ENCODE measurements around the gene ZNF217.
"Not testable (repeated sequence)": the region's sequence is repeated elsewhere in the genome, so short reads cannot be mapped to it uniquely, and the experiment has no call there.

Gene ZNF217

DNA sequence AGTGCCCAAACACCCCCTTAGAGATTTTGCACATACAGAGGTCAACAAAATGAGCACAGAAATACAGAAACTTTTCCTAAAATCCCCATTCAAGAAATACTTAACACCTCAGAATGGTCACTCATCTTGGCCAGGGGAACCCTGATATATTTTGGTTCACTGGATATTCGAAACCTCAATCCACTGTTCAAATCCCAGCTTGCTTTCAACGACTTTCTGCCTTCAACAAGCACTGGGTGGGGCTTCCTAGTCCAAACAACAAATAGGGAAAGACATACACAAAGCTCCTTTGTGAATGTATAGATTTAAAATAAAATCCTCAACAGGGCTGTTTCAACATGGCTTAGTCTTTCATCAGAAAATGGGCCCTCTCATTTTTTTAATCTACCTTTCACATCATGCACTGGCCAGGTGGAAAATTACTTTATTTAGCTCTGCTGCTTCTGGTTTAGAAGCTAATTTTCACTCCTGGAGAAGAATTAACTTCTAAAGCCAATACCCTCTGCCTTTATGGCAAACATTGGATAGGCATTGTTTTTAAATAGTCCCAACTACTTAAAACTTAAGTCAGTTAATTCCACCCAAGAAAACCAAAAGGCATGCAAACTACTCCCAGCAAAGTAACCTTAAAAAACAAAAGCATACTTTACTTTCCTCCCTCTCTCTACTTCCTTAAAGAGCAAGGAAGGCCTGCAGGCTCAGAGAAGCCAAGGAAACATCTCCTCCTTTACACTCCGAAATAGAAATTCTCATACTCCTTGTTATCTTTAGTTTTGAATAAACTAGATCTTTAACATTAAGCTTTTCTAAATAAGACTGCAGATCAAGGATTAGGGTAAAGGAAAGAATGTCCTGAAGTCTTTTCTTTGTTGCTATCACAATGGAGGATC is 9.7 kb downstream of the ZNF217 start:
- H3K9ac ChIP-seq (ENCODE audit: low read depth, low read length, poor library complexity, severe bottlenecking); H3K27me3 ChIP-seq (ENCODE audit: insufficient read depth, low read length, poor library complexity, severe bottlenecking); H3K9me2 ChIP-seq (replicated peaks; ENCODE audit: low read depth, low read length); H2AFZ ChIP-seq (ENCODE audit: low read length); H3K9me3 ChIP-seq (ENCODE audit: insufficient read depth, low read depth, low read length): not testable (repeated sequence)
- Histone ChIP-seq H3K36me3 (ENCODE audit: insufficient read depth, low read length) (peaks cover 41% of the 10 kb centered on the region), H3F3A (ENCODE audit: low read depth) (peaks cover 15% of the 10 kb centered on the region; the same call in 1 of the 2 replicates), H3K4me3 (ENCODE audit: low read length, poor library complexity, severe bottlenecking) (peak overlapping the region; percentile 22), H3K79me2 (ENCODE audit: insufficient read depth, low read length) (peaks cover 99% of the 10 kb centered on the region), H3K4me2 (ENCODE audit: low read depth, low read length, poor library complexity, severe bottlenecking) (peak overlapping the region; percentile 61), H3K4me1 (ENCODE audit: insufficient read depth, low read length, poor library complexity, severe bottlenecking) (peaks cover 53% of the 10 kb centered on the region), H4K20me1 (ENCODE audit: insufficient read depth, low read length, poor library complexity, severe bottlenecking) (peaks cover 32% of the 10 kb centered on the region)

DNA sequence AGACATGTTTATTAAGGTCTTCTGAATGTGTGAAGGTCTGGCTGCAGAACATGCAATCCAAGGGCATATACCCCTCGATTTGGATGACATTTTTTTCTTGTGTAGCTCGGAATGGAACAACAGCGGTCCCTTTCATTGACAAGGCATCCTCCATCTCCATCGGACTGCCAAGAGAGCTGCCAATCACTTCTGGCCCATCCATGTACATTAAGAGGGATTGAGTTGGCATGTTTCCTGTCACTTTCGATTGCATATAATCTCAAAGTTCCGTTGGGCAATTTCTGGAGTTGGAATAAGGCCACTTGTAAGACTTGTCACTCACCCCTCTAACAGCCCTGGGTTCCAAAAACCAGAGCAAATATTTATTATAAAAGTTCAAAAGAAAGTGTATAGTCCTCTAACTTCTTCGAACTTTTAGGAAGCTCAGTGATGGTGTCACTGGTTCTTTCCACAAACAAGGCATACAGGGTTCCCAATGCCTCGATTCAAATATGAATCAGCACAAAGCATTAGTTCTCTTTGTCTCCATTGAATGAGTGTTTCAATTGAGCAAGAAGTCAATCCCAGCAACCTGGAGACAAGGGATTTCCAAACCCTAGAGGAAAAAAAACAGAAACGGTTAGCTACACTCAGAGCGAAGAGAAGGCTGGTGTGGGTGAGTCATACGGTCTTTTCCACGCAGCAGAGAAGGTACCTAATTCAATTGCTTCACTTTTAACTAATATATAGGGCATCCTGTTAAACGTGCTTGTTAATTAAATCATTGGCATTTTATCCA is 10.9 kb downstream of the ZNF217 start:
- no peaks in the 10 kb centered on the region for H3K9me2 ChIP-seq (replicated peaks; ENCODE audit: low read depth, low read length)
- H3K4me1 ChIP-seq (ENCODE audit: insufficient read depth, low read length, poor library complexity, severe bottlenecking): peaks cover 55% of the 10 kb centered on the region
- peaks cover 42% of the 10 kb centered on the region for H4K20me1 ChIP-seq (ENCODE audit: insufficient read depth, low read length, poor library complexity, severe bottlenecking)
- peaks cover 15% of the 10 kb centered on the region; the same call in 1 of the 2 replicates for H3F3A ChIP-seq (ENCODE audit: low read depth)
- no peaks in the 10 kb centered on the region for H3K9me3 ChIP-seq (ENCODE audit: insufficient read depth, low read depth, low read length)
- TF ChIP-seq EZH2phosphoT487 (IDR thresholded peaks at IDR 0.05; ENCODE audit: borderline replicate concordance): no peak
- TF ChIP-seq, protein P1, sequence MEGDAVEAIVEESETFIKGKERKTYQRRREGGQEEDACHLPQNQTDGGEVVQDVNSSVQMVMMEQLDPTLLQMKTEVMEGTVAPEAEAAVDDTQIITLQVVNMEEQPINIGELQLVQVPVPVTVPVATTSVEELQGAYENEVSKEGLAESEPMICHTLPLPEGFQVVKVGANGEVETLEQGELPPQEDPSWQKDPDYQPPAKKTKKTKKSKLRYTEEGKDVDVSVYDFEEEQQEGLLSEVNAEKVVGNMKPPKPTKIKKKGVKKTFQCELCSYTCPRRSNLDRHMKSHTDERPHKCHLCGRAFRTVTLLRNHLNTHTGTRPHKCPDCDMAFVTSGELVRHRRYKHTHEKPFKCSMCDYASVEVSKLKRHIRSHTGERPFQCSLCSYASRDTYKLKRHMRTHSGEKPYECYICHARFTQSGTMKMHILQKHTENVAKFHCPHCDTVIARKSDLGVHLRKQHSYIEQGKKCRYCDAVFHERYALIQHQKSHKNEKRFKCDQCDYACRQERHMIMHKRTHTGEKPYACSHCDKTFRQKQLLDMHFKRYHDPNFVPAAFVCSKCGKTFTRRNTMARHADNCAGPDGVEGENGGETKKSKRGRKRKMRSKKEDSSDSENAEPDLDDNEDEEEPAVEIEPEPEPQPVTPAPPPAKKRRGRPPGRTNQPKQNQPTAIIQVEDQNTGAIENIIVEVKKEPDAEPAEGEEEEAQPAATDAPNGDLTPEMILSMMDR (conservative IDR thresholded peaks at IDR 0.05; ENCODE audit: low read length): no peak
- no peaks in the 10 kb centered on the region for H3K27me3 ChIP-seq (ENCODE audit: insufficient read depth, low read length, poor library complexity, severe bottlenecking)
- no peak overlapping the region for H3K9ac ChIP-seq (ENCODE audit: low read depth, low read length, poor library complexity, severe bottlenecking)
- peaks cover 99% of the 10 kb centered on the region for H3K79me2 ChIP-seq (ENCODE audit: insufficient read depth, low read length)
- no peak overlapping the region for H3K4me3 ChIP-seq (ENCODE audit: low read length, poor library complexity, severe bottlenecking)
- H2AFZ ChIP-seq (ENCODE audit: low read length): no peak overlapping the region
- no peak overlapping the region for H3K4me2 ChIP-seq (ENCODE audit: low read depth, low read length, poor library complexity, severe bottlenecking)
- peaks cover 52% of the 10 kb centered on the region for H3K36me3 ChIP-seq (ENCODE audit: insufficient read depth, low read length)

DNA sequence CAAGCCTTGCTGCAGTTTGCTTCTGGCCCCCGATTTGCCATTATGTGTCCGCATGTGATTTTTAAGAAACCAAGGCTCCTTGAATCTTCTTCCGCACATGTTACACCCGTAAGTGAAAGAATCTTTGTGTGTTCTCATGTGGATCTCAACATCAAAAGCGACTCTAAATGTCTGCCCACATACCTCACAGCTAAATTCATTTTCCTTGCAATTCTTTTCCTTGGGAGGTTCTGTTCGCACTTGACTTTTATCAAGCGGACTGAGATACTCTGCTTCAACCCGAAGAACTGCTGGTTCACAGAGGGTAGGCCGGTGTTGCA is 11.4 kb downstream of the ZNF217 start:
- no peak overlapping the region for H3K4me2 ChIP-seq (ENCODE audit: low read depth, low read length, poor library complexity, severe bottlenecking)

More for the DNA sequence above, 11.4 kb downstream of the ZNF217 start:
- peaks cover 53% of the 10 kb centered on the region for H3K4me1 ChIP-seq (ENCODE audit: insufficient read depth, low read length, poor library complexity, severe bottlenecking)
- H3K4me3 ChIP-seq (ENCODE audit: low read length, poor library complexity, severe bottlenecking): no peak overlapping the region
- H3K36me3 ChIP-seq (ENCODE audit: insufficient read depth, low read length): peaks cover 57% of the 10 kb centered on the region
- TF ChIP-seq, protein P1 (conservative IDR thresholded peaks at IDR 0.05; ENCODE audit: low read length): no peak
- no peak for TF ChIP-seq EZH2phosphoT487 (IDR thresholded peaks at IDR 0.05; ENCODE audit: borderline replicate concordance)
- no peaks in the 10 kb centered on the region for H3K9me3 ChIP-seq (ENCODE audit: insufficient read depth, low read depth, low read length)
- H3K9me2 ChIP-seq (replicated peaks; ENCODE audit: low read depth, low read length): no peaks in the 10 kb centered on the region
- H3F3A ChIP-seq (ENCODE audit: low read depth): peaks cover 15% of the 10 kb centered on the region; the same call in 1 of the 2 replicates
- H4K20me1 ChIP-seq (ENCODE audit: insufficient read depth, low read length, poor library complexity, severe bottlenecking): peaks cover 47% of the 10 kb centered on the region
- H3K79me2 ChIP-seq (ENCODE audit: insufficient read depth, low read length): peaks cover 100% of the 10 kb centered on the region
- no peak overlapping the region for H3K9ac ChIP-seq (ENCODE audit: low read depth, low read length, poor library complexity, severe bottlenecking)
- H2AFZ ChIP-seq (ENCODE audit: low read length): no peak overlapping the region
- no peaks in the 10 kb centered on the region for H3K27me3 ChIP-seq (ENCODE audit: insufficient read depth, low read length, poor library complexity, severe bottlenecking)

Data from Loucy (cell line).